Lower leg skin (tissue), 4 donors: Measurements from ENCODE around the gene USP20. TPM values are rescaled to one million over a fixed set of nuclear protein-coding genes. Genes with fewer than 3 reads are reported as not detected.

Source experiments
- DNase-seq, 2 donors: peaks; one replicate each; pipeline ENCODE4 v3.0.0-alpha.2; 2019; ENCODE audit warnings: low spot score in 2 of 2
- H3K4me3 ChIP-seq: fragments of 200-600 bp; sonication (generic); 2 replicates; pipeline ENCODE4 v1.5.1; 2017; ENCODE audit warnings: mild to moderate bottlenecking, low read depth; ENCODE audit not compliant: poor library complexity, severe bottlenecking
- POLR2A ChIP-seq, 2 donors: fragments of 450-650 bp; IDR thresholded peaks; one replicate each; pipeline ENCODE4 v1.6.1; 2016 to 2017; ENCODE audit warnings: antibody characterized with exemption in 2 of 2, mild to moderate bottlenecking in 1 of 2, moderate library complexity in 1 of 2
- WGBS, 2 donors: methylation state at CpG; one replicate each; pipeline ENCODE4 v1.1.5; 2018; 5-methylcytosine and 5-hydroxymethylcytosine counted together
- intact Hi-C: fragments of 100-400 bp; cut with DNase I; formaldehyde crosslinking; loops from one replicate; pipeline ENCODE4 v1.15.0; 2023; ENCODE audit warnings: low total_unique reads
- total RNA-seq, 4 donors: library from RNA; depleted of rRNA; stranded (reverse); fragments of >200 nt; gene quantifications; one replicate each; pipeline ENCODE4 v1.1.0, GENCODE V29; 2016
- TF ChIP-seq, protein P1 (sequence below), 3 donors: fragments of 450-650 bp; IDR thresholded peaks; one replicate each; pipeline ENCODE4 v1.5.1; 2016; ENCODE audit warnings: antibody characterized with exemption in 3 of 3, mild to moderate bottlenecking in 3 of 3, moderate library complexity in 2 of 3

Gene USP20
- total RNA-seq, 4 donors from 2014 or later: 20.7 to 39.7 (median 36.1) TPM

DNA sequence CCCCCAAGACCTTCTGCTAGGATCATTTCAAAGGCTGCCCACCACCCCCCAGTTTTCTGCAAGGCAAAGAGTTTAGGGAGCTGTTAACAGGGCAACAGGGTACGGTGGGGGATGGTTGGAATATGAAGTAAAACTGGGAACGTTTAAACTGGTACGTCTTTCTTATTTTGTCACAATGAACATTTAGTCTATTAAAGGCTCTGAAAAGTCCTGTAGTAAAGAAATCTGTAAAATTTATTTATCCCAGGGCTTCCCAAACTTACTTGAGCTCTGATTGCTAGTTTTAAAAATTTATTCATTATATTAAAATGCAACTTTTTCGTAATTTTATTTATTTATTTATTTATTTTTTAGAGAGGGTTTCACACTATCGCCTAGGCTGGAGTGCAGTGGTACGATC is 62.0 kb downstream of the USP20 start:
- no peak for TF ChIP-seq POLR2A (IDR thresholded peaks at IDR 0.05)
- TF ChIP-seq, protein P1, sequence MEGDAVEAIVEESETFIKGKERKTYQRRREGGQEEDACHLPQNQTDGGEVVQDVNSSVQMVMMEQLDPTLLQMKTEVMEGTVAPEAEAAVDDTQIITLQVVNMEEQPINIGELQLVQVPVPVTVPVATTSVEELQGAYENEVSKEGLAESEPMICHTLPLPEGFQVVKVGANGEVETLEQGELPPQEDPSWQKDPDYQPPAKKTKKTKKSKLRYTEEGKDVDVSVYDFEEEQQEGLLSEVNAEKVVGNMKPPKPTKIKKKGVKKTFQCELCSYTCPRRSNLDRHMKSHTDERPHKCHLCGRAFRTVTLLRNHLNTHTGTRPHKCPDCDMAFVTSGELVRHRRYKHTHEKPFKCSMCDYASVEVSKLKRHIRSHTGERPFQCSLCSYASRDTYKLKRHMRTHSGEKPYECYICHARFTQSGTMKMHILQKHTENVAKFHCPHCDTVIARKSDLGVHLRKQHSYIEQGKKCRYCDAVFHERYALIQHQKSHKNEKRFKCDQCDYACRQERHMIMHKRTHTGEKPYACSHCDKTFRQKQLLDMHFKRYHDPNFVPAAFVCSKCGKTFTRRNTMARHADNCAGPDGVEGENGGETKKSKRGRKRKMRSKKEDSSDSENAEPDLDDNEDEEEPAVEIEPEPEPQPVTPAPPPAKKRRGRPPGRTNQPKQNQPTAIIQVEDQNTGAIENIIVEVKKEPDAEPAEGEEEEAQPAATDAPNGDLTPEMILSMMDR (IDR thresholded peaks at IDR 0.05): no peak
- intact Hi-C loops: no loop called here
- no peak for DNase-seq
- no peak overlapping the region for H3K4me3 ChIP-seq
- 95 to 96% methylated on average over 6 of the region's 6 CpGs for WGBS, 2 donors

DNA sequence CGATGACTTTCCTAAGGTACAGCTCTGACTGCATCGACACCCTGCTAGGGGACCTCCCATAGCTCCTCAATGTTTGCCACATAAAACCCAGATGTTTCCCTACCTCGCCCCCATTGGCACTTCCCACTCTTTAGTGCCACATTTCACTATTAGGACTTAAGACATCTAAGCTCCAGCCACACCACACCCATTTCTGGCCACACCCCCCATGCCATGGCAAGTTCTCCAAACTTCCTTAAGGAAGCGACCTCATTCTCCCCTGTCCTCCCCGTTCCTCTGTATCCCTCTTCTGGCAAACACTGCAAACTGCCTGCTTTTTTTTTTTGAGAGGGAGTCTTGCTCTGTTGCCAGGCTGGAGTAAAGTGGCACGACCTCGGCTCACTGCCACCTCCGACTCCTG is 62.9 kb downstream of the USP20 start:
- H3K4me3 ChIP-seq: no peak overlapping the region
- 68 to 71% methylated on average over 8 of the region's 8 CpGs for WGBS, 2 donors
- TF ChIP-seq, protein P1 (IDR thresholded peaks at IDR 0.05): no peak
- TF ChIP-seq POLR2A (IDR thresholded peaks at IDR 0.05): no peak
- DNase-seq: no peak
- intact Hi-C loops: no loop called here

DNA sequence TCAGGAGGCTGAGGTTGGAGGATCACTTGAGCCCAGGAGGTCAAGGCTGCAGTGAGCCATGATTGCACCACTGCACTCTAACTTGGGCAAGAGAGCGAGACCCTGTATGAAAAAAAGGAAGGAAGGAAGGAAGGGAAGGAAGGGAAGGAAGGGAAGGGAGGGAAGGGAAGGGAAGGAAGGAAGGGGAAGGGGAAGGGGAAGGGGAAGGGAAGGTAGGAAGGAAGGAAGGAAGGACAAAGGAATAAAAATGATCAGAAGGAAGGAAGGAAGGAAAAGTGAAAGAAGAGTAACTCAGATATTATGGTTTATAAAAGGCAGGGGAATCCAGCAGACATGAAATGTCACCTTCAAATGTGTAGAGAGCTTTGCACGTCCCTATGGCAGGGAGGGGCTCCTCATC is 64.4 kb downstream of the USP20 start:
- 83 to 87% methylated on average over 2 of the region's 2 CpGs for WGBS, 2 donors
- DNase-seq: no peak
- no peak overlapping the region for H3K4me3 ChIP-seq
- intact Hi-C loops: no loop called here
- TF ChIP-seq, protein P1 (IDR thresholded peaks at IDR 0.05): no peak
- TF ChIP-seq POLR2A (IDR thresholded peaks at IDR 0.05): no peak

DNA sequence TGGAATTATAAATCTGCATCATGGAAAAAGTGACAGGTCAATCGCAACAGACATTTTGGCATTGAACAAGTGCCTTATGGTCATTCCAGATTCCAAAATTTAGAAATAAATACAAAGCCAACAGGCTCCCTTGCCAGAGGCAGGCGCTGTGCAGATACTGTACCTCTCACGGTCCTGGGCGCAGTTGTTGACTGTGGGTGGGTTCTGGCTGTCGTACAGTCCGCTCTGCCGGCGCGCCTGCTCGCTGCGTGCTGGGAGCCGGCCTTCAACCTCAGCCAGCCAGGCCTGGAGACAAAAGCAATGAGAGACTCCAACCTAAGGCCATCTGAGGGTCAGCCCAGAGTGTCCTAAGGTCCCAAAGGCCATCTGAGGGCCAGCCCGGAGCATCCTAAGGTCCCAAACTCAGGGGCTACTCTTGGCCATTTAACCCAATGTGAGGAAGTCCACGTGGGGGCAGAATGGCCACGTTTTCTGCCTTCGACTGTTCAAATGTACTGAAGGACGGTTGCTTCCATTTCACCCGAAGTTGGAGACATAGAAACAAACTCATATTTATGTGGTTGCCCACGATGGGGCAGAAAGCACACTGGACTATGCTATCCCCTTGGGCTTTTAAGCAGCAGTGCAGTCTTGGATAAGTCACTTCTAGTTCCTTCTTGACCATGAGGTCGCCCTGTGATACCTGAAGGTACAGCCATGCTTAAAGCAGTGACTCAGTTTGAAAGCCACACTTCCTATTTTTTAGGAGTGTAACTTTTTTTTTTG is 65.2 kb downstream of the USP20 start:
- TF ChIP-seq POLR2A (IDR thresholded peaks at IDR 0.05): no peak
- TF ChIP-seq, protein P1 (IDR thresholded peaks at IDR 0.05): no peak
- intact Hi-C loops: no loop called here
- H3K4me3 ChIP-seq: no peak overlapping the region
- 92 to 93% methylated on average over 18 to 20 of the region's 20 CpGs for WGBS, 2 donors
- DNase-seq: no peak

DNA sequence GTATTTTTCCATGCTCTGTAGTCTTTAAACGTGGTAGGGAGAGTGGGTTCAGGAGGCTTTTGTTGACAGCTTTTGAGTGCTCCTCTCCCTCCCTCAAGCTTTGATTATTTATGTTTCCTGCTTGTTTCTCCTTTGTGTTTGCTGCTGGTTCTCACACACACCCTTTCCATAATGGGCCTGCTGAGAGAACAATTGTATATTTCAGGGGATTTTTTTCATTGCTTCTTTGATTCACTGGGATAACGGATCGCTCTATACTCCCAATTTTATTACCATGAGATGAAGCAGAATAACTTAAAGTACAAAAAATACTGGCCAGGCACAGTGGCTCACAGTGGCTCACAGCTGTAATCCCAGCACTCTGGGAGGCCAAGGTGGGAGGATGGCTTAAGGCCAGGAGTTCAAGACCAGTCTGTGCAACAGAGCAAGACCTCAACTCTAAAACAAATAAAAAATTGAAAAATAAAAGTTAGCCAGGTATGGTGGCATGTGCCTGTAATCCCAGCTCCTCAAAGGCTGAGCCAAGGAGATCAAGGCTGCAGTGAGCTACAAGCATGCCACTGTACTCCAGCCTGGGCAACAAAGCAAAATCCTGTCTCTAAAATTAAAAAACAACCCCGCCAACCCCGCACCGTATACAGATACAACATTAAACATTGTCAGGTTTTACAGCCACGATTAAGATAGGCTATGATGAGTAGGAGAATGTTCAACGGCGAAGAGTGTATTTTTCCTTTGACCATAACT is 66.9 kb downstream of the USP20 start:
- intact Hi-C loops: no loop called here
- no peak for TF ChIP-seq POLR2A (IDR thresholded peaks at IDR 0.05)
- TF ChIP-seq, protein P1 (IDR thresholded peaks at IDR 0.05): no peak
- no peak overlapping the region for H3K4me3 ChIP-seq
- no peak for DNase-seq
- WGBS, 2 donors: 86 to 89% methylated on average over 9 of the region's 9 CpGs
